Hepatocyte (in vitro differentiated cells): Measurements from ENCODE around the gene GNG12. TPM values are rescaled to one million over a fixed set of nuclear protein-coding genes. Genes with fewer than 3 reads are reported as not detected.

ENCODE experiments used
- DNase-seq: peaks from one replicate; pipeline ENCODE4 v3.0.0-alpha.2; 2016; ENCODE audit warnings: low spot score
- H2AFZ ChIP-seq: fragments of 200-600 bp; sonication (generic); 2 replicates; pipeline ENCODE4 v1.6.0; 2016; ENCODE audit warnings: antibody characterized with exemption, mild to moderate bottlenecking
- H3K27ac ChIP-seq: fragments of 200-600 bp; sonication (generic); 2 replicates; pipeline ENCODE4 v1.5.1; 2016; ENCODE audit warnings: mild to moderate bottlenecking
- H3K27me3 ChIP-seq: fragments of 200-600 bp; sonication (generic); 2 replicates; pipeline ENCODE4 v1.6.1; 2016
- H3K36me3 ChIP-seq: fragments of 200-600 bp; sonication (generic); replicated peaks from 2 replicates; pipeline ENCODE4 v1.5.1; 2016; ENCODE audit warnings: low read depth; ENCODE audit not compliant: insufficient read depth
- H3K4me1 ChIP-seq: fragments of 200-600 bp; sonication (generic); 2 replicates; pipeline ENCODE4 v1.5.1; 2016; ENCODE audit warnings: mild to moderate bottlenecking, moderate library complexity; ENCODE audit not compliant: insufficient read depth
- H3K4me2 ChIP-seq: fragments of 200-600 bp; sonication (generic); 2 replicates; pipeline ENCODE4 v1.6.0; 2016
- H3K4me3 ChIP-seq: fragments of 200-600 bp; sonication (generic); 2 replicates; pipeline ENCODE4 v1.5.1; 2016; ENCODE audit warnings: mild to moderate bottlenecking
- H3K79me2 ChIP-seq: fragments of 200-600 bp; sonication (generic); 2 replicates; pipeline ENCODE4 v1.6.0; 2017; ENCODE audit warnings: mild to moderate bottlenecking
- H3K9me2 ChIP-seq: fragments of 200-600 bp; sonication (generic); replicated peaks from 2 replicates; pipeline ENCODE4 v1.6.0; 2017; ENCODE audit warnings: mild to moderate bottlenecking; ENCODE audit not compliant: insufficient read depth
- H3K9me3 ChIP-seq: fragments of 200-600 bp; sonication (generic); 2 replicates; pipeline ENCODE4 v1.5.1; 2016; ENCODE audit warnings: low read depth, mild to moderate bottlenecking
- H4K20me1 ChIP-seq: fragments of 200-600 bp; sonication (generic); 2 replicates; pipeline ENCODE4 v1.6.0; 2016; ENCODE audit warnings: mild to moderate bottlenecking; ENCODE audit not compliant: insufficient read depth, poor library complexity, severe bottlenecking
- CTCF ChIP-seq: fragments of 200-600 bp; sonication (generic); IDR thresholded peaks from 2 replicates; pipeline ENCODE4 v1.5.1; 2016; ENCODE audit warnings: antibody characterized with exemption, mild to moderate bottlenecking; ENCODE audit not compliant: poor library complexity
- EZH2 ChIP-seq: fragments of 200-600 bp; sonication (generic); IDR thresholded peaks from 2 replicates; pipeline ENCODE4 v1.6.1; 2016; ENCODE audit warnings: antibody characterized with exemption, mild to moderate bottlenecking, borderline replicate concordance
- EZH2phosphoT487 ChIP-seq: fragments of 200-600 bp; sonication (generic); IDR thresholded peaks from one replicate; pipeline ENCODE4 v1.6.1; 2018; ENCODE audit warnings: antibody characterized with exemption, mild to moderate bottlenecking, low read depth, moderate library complexity; ENCODE audit not compliant: unreplicated experiment, severe bottlenecking
- WGBS: methylation state at CpG from one replicate; pipeline ENCODE4 v1.1.6; 2016; ENCODE audit warnings: low lambda C conversion rate; ENCODE audit errors: missing lambda C conversion rate; 5-methylcytosine and 5-hydroxymethylcytosine counted together
- polyA plus RNA-seq: library from polyadenylated mRNA; unstranded; fragments of >200 nt; fragmentation: Nextera tagmentation; extraction: Ambion mirVana; gene quantifications from 2 replicates; pipeline ENCODE4 v1.2.1, GENCODE V29; 2016
- total RNA-seq: library from RNA; depleted of rRNA; stranded (reverse); fragments of >200 nt; gene quantifications from 2 replicates; pipeline ENCODE4 v1.2.3, GENCODE V29; 2014

The GNG12 gene
- total and polyA plus RNA-seq, 2 experiments from 2014 or later, result 49.6 to 108 TPM

DNA sequence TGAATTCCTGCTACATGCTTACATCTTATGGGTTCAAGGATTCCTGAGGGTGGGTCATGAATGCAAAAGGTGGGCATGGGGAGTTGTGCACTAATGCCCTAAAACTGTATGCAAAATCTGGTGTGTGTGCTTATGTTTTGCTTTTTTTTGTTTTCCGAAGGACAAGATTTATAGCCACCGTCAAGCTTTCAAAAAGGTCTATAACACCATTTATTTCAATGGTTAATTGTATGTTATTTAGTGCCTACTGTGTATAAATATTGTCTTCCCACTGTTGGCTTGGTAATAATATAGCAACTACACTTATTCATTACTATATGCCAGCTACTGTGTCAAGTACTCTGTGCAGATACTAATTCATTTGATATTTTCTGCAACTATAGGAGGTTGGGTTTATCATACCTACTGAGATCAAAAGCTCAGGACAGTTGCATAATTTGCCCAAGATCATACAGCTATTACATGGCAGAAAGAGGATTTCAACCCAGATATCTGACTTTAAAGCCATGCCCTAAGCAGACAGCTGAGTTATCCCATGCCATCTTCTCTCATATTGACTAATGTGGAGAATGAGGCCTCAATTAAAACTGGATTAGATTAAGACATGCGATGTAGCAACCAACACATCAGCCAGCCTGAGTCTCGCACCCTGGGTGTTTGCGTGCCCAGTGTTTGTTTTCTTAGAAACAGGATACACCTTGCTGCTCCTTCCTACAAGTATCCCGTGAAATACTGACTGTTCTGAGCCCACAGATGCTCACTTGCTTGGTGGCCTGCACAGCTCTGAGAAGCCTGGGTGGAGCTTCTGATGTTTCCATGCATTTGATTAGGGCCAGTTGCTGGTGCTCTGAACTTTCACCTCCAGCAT is 113.7 kb downstream of the GNG12 start:
- H3K4me2 ChIP-seq, result no peak overlapping the region
- no peaks in the 10 kb centered on the region for H3K27me3 ChIP-seq
- no peak for DNase-seq
- H3K79me2 ChIP-seq, result peaks cover 24% of the 10 kb centered on the region
- no peak overlapping the region for H2AFZ ChIP-seq
- H3K36me3 ChIP-seq, result no peaks in the 10 kb centered on the region
- peaks cover 13% of the 10 kb centered on the region for H3K4me1 ChIP-seq
- H3K4me3 ChIP-seq, result no peak overlapping the region
- no peaks in the 10 kb centered on the region for H4K20me1 ChIP-seq
- H3K9me2 ChIP-seq, result no peaks in the 10 kb centered on the region
- TF ChIP-seq EZH2phosphoT487, result no peak
- no peak for TF ChIP-seq CTCF
- no peak for TF ChIP-seq EZH2
- H3K27ac ChIP-seq, result no peak overlapping the region
- no peaks in the 10 kb centered on the region for H3K9me3 ChIP-seq
- 93% methylated on average over 6 of the region's 6 CpGs for WGBS

GRCh38 chr1:67717876-67718275 is 115.4 kb downstream of the GNG12 start:
- DNase-seq, result no peak
- H3K9me2 ChIP-seq, result no peaks in the 10 kb centered on the region
- H4K20me1 ChIP-seq, result no peaks in the 10 kb centered on the region
- peaks cover 27% of the 10 kb centered on the region for H3K79me2 ChIP-seq
- H3K27me3 ChIP-seq, result no peaks in the 10 kb centered on the region
- H3K9me3 ChIP-seq, result no peaks in the 10 kb centered on the region
- H3K4me3 ChIP-seq, result no peak overlapping the region
- no peaks in the 10 kb centered on the region for H3K36me3 ChIP-seq
- no peak for TF ChIP-seq CTCF
- no peak overlapping the region for H3K4me2 ChIP-seq
- peaks cover 16% of the 10 kb centered on the region for H3K4me1 ChIP-seq
- no peak overlapping the region for H2AFZ ChIP-seq
- H3K27ac ChIP-seq, result no peak overlapping the region
- 87% methylated on average over 4 of the region's 4 CpGs for WGBS

GRCh38 chr1:67716800-67717199 is 116.5 kb downstream of the GNG12 start:
- WGBS, result 85% methylated on average over 4 of the region's 4 CpGs
- no peaks in the 10 kb centered on the region for H3K27me3 ChIP-seq
- H2AFZ ChIP-seq, result no peak overlapping the region
- no peaks in the 10 kb centered on the region for H4K20me1 ChIP-seq
- H3K36me3 ChIP-seq, result no peaks in the 10 kb centered on the region
- peaks cover 28% of the 10 kb centered on the region for H3K79me2 ChIP-seq
- no peak overlapping the region for H3K4me2 ChIP-seq
- no peak overlapping the region for H3K4me3 ChIP-seq
- H3K4me1 ChIP-seq, result peaks cover 21% of the 10 kb centered on the region
- H3K9me3 ChIP-seq, result no peaks in the 10 kb centered on the region
- TF ChIP-seq EZH2phosphoT487 (no peak), EZH2 (no peak), CTCF (no peak)
- H3K9me2 ChIP-seq, result no peaks in the 10 kb centered on the region
- no peak overlapping the region for H3K27ac ChIP-seq
- DNase-seq, result no peak
